Keratinocyte (primary cell): ENCODE results near the gene CCR9. TPM values are rescaled to one million over a fixed set of nuclear protein-coding genes. Genes with fewer than 3 reads are reported as not detected.

Source experiments
- DNase-seq: peaks from one replicate; pipeline ENCODE4 v3.0.0-alpha.2; 2011; ENCODE audit warnings: low read depth, missing footprints, low spot score
- FAIRE-seq: peaks from 2 replicates; lab custom pipeline; 2011; peaks lifted over from hg19 to GRCh38; lab: Jason Lieb, UNC
- H2AFZ ChIP-seq: 2 replicates; pipeline ENCODE4 v1.6.0; 2012; ENCODE audit warnings: low read length, control low read depth, inconsistent platforms; ENCODE audit not compliant: control insufficient read depth
- H3K27ac ChIP-seq: 2 replicates; pipeline ENCODE4 v1.5.1; 2011; ENCODE audit warnings: low read length; ENCODE audit not compliant: control insufficient read depth, insufficient read depth
- H3K27me3 ChIP-seq: 3 replicates; pipeline ENCODE4 v1.6.0; 2011; ENCODE audit warnings: low read length; ENCODE audit not compliant: control insufficient read depth, insufficient read depth; ENCODE audit errors: extremely low read depth
- H3K36me3 ChIP-seq, 2 experiments: 2 replicates in 1 of 2; 3 replicates in 1 of 2; pipeline ENCODE4 v1.5.1; 2011; ENCODE audit warnings: low read length in 2 of 2, mild to moderate bottlenecking in 1 of 2; ENCODE audit not compliant: control insufficient read depth in 2 of 2, insufficient read depth in 2 of 2; ENCODE audit errors: extremely low read depth in 1 of 2
- H3K4me1 ChIP-seq: 3 replicates; pipeline ENCODE4 v1.5.1; 2011; ENCODE audit warnings: low read length; ENCODE audit not compliant: control insufficient read depth, insufficient read depth; ENCODE audit errors: extremely low read depth
- H3K4me2 ChIP-seq: 3 replicates; pipeline ENCODE4 v1.6.0; 2011; ENCODE audit warnings: low read depth, low read length; ENCODE audit not compliant: control insufficient read depth, insufficient read depth; ENCODE audit errors: extremely low read depth
- H3K4me3 ChIP-seq, 3 experiments: fragments of 200-600 bp in 1 of 3; sonication (generic) in 1 of 3; 2 replicates in 2 of 3; 3 replicates in 1 of 3; pipeline ENCODE4 v1.5.1; 2011 to 2016; ENCODE audit warnings: low read length in 3 of 3, mild to moderate bottlenecking in 3 of 3, control low read depth in 2 of 3, inconsistent platforms in 1 of 3, low read depth in 1 of 3, mixed read lengths in 1 of 3, mixed run types in 1 of 3, moderate library complexity in 1 of 3; ENCODE audit not compliant: control insufficient read depth in 2 of 3, insufficient read depth in 2 of 3; ENCODE audit errors: extremely low read depth in 1 of 3
- H3K79me2 ChIP-seq: 2 replicates; pipeline ENCODE4 v1.6.0; 2012; ENCODE audit warnings: low read length; ENCODE audit not compliant: control insufficient read depth, insufficient read depth
- H3K9ac ChIP-seq: 3 replicates; pipeline ENCODE4 v1.6.0; 2011; ENCODE audit warnings: low read length; ENCODE audit not compliant: control insufficient read depth, insufficient read depth; ENCODE audit errors: extremely low read depth
- H3K9me1 ChIP-seq: 3 replicates; pipeline ENCODE4 v1.6.0; 2011; ENCODE audit warnings: low read length; ENCODE audit not compliant: control insufficient read depth, insufficient read depth; ENCODE audit errors: extremely low read depth
- H3K9me3 ChIP-seq: 2 replicates; pipeline ENCODE4 v1.5.1; 2012; ENCODE audit warnings: low read depth, low read length; ENCODE audit not compliant: control insufficient read depth
- H4K20me1 ChIP-seq: 3 replicates; pipeline ENCODE4 v1.6.0; 2011; ENCODE audit warnings: low read length; ENCODE audit not compliant: control insufficient read depth, insufficient read depth; ENCODE audit errors: extremely low read depth
- EZH2 ChIP-seq: IDR thresholded peaks from one replicate; pipeline ENCODE4 v1.6.1; 2012; ENCODE audit warnings: inconsistent platforms, mild to moderate bottlenecking, low read length, moderate library complexity
- dilution Hi-C: fragments of 300-500 bp; cut with MboI; formaldehyde crosslinking; loops from one replicate; pipeline ENCODE4 v1.7.0; 2020; ENCODE audit warnings: low sequenced_read_pairs; ENCODE audit not compliant: extremely low pct_ligation_motif_present
- polyA plus RNA-seq, 5 experiments: library from polyadenylated mRNA; depleted of rRNA in 3 of 5; stranded (reverse) in 3 of 5; stranded (forward) in 1 of 5; unstranded in 1 of 5; fragments of >200 nt; gene quantifications; 1 replicate in 1 of 5; 2 replicates in 3 of 5; 3 replicates in 1 of 5; pipeline versions ENCODE4 v1.2.1 to v1.2.3, GENCODE V29; 2011 to 2012; ENCODE audit warnings: missing spikeins in 2 of 5, low read depth in 1 of 5, low replicate concordance in 1 of 5
- TF ChIP-seq, protein P1 (sequence below), 3 experiments: IDR thresholded peaks in 1 of 3; conservative IDR thresholded peaks in 1 of 3; optimal IDR thresholded peaks in 1 of 3; 2 replicates in 2 of 3; 3 replicates in 1 of 3; pipeline versions ENCODE3 to v1.5.1; 2011; ENCODE audit warnings: low read length in 3 of 3, mild to moderate bottlenecking in 3 of 3, moderate library complexity in 2 of 3, control low read depth in 1 of 3, inconsistent platforms in 1 of 3; ENCODE audit not compliant: insufficient read depth in 2 of 3; ENCODE audit errors: extremely low read depth in 1 of 3

CCR9 gene
- polyA plus RNA-seq, 1 donor (not counting 4 experiments of a cell fraction or from before 2014, with no cell fraction given), result not detected

- peaks cover 6% of the 10 kb centered on the region for H3K27me3 ChIP-seq
- no peaks in the 10 kb centered on the region for H3K9me1 ChIP-seq
- no peak overlapping the region for H3K9ac ChIP-seq
- no peaks in the 10 kb centered on the region for H3K36me3 ChIP-seq
- FAIRE-seq, result no peak
- no peaks in the 10 kb centered on the region for H3K4me1 ChIP-seq
- no peaks in the 10 kb centered on the region for H3K79me2 ChIP-seq
- H3K27ac ChIP-seq, result no peak overlapping the region
- DNase-seq, result no peak
- H4K20me1 ChIP-seq, result no peaks in the 10 kb centered on the region
- no peak overlapping the region for H3K4me2 ChIP-seq
- H2AFZ ChIP-seq, result no peak overlapping the region
- dilution Hi-C loops, result no loop called here
- H3K4me3 ChIP-seq, result no peak overlapping the region
- H3K9me3 ChIP-seq, result no peaks in the 10 kb centered on the region
- TF ChIP-seq, protein P1, sequence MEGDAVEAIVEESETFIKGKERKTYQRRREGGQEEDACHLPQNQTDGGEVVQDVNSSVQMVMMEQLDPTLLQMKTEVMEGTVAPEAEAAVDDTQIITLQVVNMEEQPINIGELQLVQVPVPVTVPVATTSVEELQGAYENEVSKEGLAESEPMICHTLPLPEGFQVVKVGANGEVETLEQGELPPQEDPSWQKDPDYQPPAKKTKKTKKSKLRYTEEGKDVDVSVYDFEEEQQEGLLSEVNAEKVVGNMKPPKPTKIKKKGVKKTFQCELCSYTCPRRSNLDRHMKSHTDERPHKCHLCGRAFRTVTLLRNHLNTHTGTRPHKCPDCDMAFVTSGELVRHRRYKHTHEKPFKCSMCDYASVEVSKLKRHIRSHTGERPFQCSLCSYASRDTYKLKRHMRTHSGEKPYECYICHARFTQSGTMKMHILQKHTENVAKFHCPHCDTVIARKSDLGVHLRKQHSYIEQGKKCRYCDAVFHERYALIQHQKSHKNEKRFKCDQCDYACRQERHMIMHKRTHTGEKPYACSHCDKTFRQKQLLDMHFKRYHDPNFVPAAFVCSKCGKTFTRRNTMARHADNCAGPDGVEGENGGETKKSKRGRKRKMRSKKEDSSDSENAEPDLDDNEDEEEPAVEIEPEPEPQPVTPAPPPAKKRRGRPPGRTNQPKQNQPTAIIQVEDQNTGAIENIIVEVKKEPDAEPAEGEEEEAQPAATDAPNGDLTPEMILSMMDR (optimal IDR thresholded peaks at IDR 0.05 in 1 of 3, IDR thresholded peaks at IDR 0.05 in 1 of 3, conservative IDR thresholded peaks at IDR 0.05 in 1 of 3; ENCODE audit: extremely low read depth in 1 of 3, insufficient read depth in 2 of 3, low read length in 3 of 3), result no peak
- TF ChIP-seq EZH2, result no peak
Measured at GRCh38 chr3:45915059-45915439, 28.7 kb downstream of the CCR9 start.

- Histone ChIP-seq H4K20me1 (no peaks in the 10 kb centered on the region), H3K27me3 (peaks cover 6% of the 10 kb centered on the region), H3K9me1 (no peaks in the 10 kb centered on the region), H3K27ac (no peak overlapping the region), H3K4me2 (no peak overlapping the region), H3K36me3 (no peaks in the 10 kb centered on the region), H2AFZ (no peak overlapping the region), H3K4me1 (no peaks in the 10 kb centered on the region), H3K9me3 (no peaks in the 10 kb centered on the region), H3K4me3 (no peak overlapping the region), H3K9ac (no peak overlapping the region), H3K79me2 (no peaks in the 10 kb centered on the region)
- FAIRE-seq, result no peak
- no peak for DNase-seq
- dilution Hi-C loops, result no loop called here
- TF ChIP-seq EZH2, result no peak
- TF ChIP-seq, protein P1 (optimal IDR thresholded peaks at IDR 0.05 in 1 of 3, IDR thresholded peaks at IDR 0.05 in 1 of 3, conservative IDR thresholded peaks at IDR 0.05 in 1 of 3; ENCODE audit: extremely low read depth in 1 of 3, insufficient read depth in 2 of 3, low read length in 3 of 3), result no peak
Measured at GRCh38 chr3:45915518-45916231, 29.3 kb downstream of the CCR9 start.
